ENCODE measurements around the gene GPA33. TPM values are rescaled to one million over a fixed set of nuclear protein-coding genes. Genes with fewer than 3 reads are reported as not detected.

Gene GPA33, protein sequence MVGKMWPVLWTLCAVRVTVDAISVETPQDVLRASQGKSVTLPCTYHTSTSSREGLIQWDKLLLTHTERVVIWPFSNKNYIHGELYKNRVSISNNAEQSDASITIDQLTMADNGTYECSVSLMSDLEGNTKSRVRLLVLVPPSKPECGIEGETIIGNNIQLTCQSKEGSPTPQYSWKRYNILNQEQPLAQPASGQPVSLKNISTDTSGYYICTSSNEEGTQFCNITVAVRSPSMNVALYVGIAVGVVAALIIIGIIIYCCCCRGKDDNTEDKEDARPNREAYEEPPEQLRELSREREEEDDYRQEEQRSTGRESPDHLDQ
- 0.15 TPM in 1 of 2 replicates, not detected in the other for polyA plus RNA-seq

DNA sequence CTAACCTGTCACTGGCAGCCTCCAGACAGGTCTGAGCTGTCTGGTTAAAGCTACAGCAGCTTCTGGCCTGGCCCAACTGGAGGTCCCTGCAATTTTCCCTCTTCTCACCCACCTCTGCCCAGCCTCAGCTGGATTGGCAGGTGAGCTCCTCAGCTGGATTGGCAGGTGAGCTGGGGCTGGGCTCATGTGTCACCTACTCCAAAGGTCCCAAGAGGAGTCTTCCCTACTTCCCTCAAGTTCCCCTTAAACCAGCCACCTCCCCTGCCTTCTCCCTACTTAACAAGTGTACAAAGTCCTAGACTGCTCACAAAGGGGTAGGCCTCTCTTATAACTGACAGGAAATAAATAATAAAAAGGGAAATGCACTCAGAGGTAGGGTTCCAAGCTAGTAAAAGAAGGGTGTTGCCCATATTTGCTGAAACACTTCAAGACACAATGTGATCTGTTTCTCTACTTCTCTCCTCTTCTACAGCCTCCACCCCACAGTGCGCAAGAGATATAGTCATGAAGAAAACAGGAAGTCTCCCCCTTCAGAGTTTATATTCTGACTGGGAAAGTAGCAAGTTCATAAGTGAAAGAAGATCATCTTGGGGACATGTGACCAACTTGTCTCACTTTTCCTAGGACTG lies at the start of gene GPA33:
GPA33 (minus strand) TSS at position 64 of the 629 bp plus-strand sequence. CDS start 90 bp downstream, outside the sequence.

DNA sequence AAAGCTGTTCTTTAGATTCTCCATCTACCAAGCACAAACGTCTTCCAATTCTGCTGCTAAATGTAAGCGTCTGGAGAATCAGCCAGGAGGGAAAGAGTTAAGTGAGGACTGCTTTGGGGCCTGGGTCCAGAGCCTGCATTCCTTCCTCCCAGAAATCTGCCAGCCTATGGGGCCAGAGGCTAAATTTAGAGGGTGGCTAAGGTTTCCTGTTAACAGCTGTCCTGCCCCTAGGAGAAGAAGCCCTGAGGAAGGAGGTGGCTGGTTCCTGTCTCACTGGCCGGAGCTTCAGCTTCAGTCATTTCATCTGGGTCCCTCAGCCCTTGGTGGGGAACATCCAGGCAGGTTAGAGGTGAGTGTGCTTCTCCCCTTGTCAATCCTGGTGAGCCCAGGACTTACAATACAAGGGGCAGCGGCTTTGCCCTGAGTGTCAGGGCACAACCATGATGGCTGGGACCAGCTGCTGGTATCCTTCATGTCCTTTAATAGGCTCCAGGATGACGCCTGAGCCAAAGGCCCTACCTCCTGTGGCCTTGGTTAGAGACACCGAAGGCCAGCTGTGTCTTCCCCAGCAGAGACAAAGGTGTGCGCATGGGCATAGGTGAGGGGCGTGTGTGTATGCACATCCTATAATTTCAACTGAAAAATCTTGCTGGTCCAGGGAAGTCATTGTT lies 3.8 kb upstream of the GPA33 start, which contains the start of gene STYXL2:
STYXL2 (plus strand) TSS at position 230 of the 671 bp plus-strand sequence. CDS start 775 bp downstream, outside the sequence.

Other genes starting within 250 kb of the GPA33 start
- gene TADA1, start 214.1 kb downstream of the GPA33 start, polyA plus RNA-seq, result 22.6 and 28.7 TPM in 2 replicates
- gene ILDR2, start 114.8 kb downstream of the GPA33 start, polyA plus RNA-seq, result 10.8 and 14.1 TPM in 2 replicates
- 4.6 and 5.4 TPM in 2 replicates for gene MAEL, start 101.1 kb downstream of the GPA33 start, polyA plus RNA-seq
- gene STYXL2, start 3.7 kb upstream of the GPA33 start, polyA plus RNA-seq, result not detected in 2 replicates
- 4.7 and 6.4 TPM in 2 replicates for gene POU2F1, start 130.5 kb upstream of the GPA33 start, polyA plus RNA-seq

All from Purkinje cell (primary cell).